GM19372 (cell line): ENCODE measurements around the gene SMG1.
A peak's percentile ranks its signal among the peaks of the same experiment; 100 is the strongest.
"Not testable (repeated sequence)": the region's sequence is repeated elsewhere in the genome, so short reads cannot be mapped to it uniquely, and the experiment has no call there.

Experiments used
- ATAC-seq: cut with Tn5 transposase; IDR thresholded peaks from one replicate; pipeline ENCODE4 v1.9.1; 2021; ENCODE audit warnings: mild to moderate bottlenecking, low read depth, moderate library complexity; ENCODE audit not compliant: unreplicated experiment

Gene SMG1

DNA sequence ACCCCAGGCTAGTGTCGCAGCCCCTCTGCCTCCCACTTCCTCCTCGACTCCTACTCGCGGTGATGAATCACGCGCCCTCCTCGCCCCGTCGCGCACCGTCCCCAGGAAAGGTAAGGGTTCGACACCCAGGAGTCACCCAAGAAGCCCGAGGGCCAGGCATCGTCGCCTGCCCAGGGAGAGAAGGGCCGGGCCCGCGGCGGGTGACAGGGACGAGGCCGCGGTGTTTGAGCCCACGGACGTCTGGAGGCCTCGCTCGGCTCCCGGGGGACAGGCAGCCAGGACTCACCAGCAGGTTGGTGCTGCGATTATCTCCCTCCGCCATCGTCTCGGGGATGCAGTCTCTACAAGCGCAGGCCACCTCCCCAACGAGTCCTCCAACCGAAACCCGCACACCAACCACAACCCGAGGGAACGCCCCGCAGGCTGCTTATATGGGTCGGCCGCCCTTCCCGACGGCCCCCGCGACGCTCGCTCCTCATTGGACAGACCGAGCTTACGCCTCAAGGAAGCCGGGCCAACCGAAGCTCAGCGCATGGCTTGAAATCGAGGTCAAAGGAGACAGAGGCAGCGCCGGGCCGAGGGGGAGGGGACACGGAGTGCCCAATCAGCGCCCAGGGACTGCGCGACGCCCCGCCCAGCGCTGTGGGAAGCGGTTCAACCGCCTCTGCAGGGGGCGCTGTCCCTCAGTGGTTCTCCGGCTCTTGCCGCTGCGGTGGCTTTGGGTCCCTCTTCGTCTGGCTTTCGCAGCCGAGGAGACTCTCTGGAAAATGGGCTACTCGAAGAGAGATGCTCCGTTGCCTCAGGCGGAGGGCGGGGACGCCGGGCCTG lies 124.8 kb downstream of the SMG1 start, which contains the start of gene ARL6IP1:
Gene ARL6IP1, minus strand, starts transcription at position 405 of the 828 bp plus-strand sequence. Its CDS starts 83 bp downstream, at position 322.
- ATAC-seq, result peak; percentile 91

DNA sequence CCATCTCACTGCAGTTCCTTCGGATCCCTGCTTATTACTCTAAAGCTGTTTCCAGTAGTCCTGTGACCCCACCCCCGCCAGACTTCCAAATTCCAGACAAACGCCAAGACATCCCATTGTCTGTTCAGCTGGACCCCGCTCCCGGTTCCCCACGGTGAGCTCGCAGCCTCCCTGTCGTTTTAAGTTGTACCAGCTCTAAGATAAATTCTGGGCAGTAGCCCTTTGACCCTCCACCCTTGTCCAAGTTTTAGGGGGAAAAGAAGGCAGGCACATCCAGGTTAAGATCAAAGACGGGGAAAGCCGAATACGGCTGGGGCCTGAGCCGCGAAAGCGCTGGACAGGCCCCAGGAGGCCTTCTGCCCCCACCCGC lies 125.4 kb downstream of the SMG1 start:
- ATAC-seq, result no peak

DNA sequence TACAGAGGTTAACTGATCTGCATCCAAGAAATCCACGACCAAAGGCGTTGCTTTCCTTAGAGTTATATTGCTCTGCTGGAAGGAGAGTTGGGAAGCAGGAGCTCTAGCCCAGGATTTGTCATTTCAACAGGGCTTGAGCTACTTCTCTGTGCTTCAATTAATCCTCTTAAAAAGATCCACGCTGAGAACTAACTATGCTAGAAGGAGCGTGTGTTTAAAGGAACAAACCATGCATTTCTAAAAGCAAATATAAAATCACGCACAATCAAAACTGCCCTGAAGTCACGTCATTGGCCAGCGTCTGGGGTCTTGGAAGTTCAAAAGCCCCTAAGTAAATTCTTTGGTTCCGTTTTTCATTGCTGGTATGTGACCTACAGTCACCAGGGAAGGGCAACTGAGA lies 125.9 kb downstream of the SMG1 start:
- ATAC-seq, result no peak

GRCh38 chr16:18799500-18799899 lies 126.7 kb downstream of the SMG1 start:
- no peak for ATAC-seq

DNA sequence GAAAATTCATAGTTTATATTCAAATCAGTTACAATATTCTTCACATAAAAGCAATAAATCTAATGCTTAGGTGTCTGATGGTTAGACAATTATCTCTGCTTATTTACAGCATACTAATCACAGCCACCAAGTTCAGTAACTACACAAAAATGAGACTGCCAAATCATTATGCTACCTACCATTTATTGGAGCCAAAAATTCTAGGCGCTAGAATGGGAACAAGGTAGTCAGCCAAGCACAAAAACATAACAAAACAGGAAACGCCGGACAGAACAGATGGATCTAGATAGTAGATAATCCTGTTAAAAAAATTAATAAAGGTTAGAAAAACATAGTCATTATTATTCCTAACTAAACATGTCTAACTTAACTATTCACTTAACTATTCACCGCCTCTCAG lies 128.5 kb downstream of the SMG1 start:
- ATAC-seq, result no peak

DNA sequence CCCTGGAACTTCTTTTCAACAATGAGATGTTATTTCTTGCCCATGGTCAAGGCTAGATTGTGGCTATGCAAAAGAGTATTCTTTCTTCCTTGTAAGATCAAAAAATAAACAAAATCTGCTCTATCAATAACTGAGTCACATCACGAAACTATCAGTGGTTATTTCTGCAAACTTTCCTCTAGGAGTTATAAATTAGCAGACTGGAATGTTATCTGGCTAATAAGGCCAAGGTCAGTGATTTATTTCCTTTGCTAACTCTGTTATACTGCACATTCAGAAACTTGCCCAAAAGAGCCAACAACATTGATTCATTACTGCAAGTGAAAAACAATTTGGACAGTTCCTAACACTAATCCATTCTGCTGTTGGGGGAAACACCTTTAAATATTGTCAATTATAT lies 129.8 kb downstream of the SMG1 start:
- ATAC-seq, result no peak

DNA sequence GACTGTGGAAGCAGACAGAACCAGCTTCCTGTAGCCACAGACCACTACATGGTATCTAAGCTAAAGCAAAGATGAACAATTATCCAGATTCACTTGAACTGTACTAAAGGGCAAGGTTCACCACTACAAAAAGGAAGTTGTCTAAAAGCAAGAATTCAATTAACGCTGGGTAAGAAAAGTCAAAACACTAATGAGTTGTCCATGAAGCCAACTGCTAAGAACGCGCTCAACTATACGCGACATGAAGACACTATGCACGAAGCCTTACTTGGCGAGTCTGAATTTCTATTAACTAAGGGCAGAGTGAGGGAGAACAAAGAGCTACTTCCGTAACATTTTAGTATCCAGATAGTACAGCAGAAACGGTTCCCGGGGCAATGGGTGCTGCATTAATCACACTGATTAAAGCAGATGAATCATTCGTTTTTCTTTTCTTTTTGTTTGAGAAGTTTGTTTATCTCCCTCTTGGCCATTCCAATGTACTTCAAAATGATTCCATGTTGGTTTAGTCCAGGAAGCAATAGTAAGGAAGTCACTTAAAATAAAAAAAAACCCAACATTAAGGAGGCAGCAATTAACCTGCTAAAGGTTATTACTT lies 133.3 kb downstream of the SMG1 start:
- no peak for ATAC-seq

GRCh38 chr16:18789850-18790706 lies 136.1 kb downstream of the SMG1 start, which contains the start of gene RPS15A:
TSS of gene RPS15A (minus strand) at chr16:18790334. CDS start at chr16:18789113, 1,221 bp downstream.
- peak; percentile 85 for ATAC-seq

DNA sequence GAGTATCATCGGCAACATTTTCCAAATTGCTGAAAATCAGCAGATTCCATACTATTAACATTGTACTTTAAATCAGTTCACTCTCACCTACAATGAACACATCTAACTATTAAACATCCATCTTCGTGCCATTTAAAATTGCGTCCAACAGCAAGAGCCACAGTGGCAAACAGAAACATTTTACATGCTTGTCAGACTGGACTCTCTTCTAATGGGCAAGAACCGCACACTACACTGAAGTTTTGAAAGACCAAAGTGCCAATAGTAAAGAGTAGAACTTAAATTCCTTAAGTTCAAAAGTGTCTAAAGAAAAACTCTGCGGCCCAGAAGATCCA lies 136.7 kb downstream of the SMG1 start:
- ATAC-seq, result no peak

DNA sequence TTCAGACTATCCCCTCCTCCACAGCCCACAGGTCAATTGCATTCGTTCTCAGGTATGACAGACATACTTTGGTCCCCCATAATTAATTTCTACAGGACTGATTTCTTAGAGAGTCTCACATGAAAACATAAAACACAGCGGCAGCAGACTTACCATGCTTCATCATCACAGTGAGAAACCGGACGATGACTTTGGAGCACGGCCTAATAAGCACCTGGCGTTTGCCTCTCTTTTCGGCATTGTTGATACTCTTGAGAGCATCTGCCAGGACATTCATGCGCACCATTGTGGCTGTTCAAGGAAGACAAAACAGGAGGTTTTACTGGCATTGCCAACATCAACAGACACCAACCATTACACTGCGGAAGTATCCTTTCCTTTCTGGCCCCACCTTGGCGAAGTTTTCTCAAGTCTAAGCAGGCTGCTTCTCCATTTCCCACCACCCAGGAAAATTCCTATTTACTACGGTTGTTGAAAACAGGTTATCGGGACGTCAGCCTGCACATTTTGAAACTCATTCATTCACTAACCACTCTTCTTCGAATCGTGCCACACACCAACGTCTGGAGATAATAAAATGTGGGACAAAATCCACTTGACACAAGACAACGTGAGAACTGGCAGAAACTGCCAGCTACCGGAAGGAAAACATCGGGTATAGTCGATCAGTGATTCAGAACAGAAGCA lies 137.2 kb downstream of the SMG1 start:
- no peak for ATAC-seq

- no peak for ATAC-seq
Measured at GRCh38 chr16:18784917-18785623, 141.1 kb downstream of the SMG1 start.

DNA sequence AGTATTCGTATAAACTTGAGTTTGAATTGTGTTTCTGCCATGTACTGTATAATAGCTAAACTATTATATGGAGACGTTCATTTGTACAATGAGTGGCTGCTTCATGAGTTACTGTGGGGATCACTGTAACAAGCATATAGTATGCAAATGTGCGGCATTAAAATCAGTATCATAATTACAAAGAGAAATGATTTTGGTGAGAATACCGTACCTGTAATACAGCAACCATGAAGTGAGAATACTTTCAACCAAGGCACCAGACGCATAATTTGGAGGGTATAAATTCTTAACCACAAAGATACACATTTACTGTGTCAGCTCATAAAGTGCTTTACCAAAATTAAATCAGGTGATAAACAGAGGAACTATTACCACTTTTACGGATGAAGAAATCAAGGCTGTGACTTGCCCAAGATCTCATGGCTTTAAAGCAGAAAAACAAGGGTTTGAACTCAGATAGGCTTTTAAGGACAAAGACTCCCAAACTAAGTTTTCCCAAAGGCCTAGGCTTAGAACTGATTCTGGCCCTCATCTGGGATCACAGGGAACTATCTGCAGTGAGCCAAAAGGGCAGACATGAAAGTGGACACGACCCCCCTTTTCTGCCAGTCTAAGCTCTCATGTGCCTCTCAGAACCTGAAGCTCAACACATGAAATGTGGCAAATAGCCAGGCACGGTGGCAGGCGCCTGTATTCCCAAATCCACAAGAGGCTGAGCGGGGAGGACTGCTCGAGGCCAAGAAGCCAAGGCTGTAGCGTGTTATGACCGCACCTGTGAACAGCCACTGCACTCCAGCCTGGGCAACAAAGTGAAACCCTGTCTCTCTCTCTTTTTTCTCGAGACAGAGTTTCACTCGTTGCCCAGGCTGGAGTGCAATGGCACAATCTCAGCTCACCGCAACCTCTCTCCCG lies 142.5 kb downstream of the SMG1 start:
- ATAC-seq, result no peak

DNA sequence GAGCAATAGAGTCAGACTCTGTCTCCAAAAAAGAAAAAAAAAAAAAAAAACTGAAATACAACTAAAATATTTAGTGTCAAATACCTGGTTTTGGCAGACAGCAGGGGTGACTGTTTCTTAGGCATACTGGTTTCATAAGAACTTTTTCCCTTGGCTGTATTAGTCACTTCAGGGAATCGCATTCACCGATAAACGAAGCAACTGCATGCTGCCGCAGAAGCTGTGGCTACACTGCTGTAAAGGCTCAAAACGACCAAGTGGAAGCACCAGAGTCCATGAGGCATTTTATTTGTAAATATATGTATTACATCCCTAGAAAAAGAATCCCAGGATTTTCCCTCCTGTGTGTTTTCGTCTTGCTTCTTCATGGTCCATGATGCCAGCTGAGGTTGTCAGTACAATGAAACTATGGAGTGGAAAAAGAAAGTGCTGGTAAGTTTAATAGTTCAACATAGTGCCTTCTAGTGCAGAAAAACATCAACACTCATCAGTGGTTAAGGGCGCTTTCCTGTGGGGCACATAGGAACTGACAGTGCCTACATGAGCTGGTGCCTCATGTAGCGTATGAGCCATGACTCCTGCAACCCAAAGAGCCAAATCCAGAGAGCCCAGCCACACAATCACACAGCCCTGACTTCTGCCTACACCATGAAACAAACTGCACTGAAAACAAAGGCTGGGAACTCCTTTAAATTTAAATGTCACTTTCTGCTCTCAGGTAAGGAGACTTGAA lies 143.3 kb downstream of the SMG1 start:
- no peak for ATAC-seq

DNA sequence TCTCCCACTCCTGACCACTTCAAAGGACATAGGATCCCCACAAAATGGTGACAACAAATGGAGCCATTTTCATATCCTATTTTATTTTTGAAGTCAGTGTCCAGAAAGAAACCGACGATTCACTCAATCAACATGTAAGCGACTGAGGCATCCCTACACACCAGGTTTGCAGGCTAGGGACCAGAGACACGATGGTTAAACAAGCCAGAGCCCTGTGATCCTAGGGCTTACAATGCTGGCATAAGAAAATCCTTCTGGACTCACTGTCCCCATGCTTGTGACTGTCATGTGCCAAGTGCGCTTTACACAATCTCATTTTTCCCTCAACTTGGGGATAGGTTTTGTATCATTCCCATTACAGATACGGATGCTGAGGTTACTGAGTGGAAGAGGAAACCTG lies 145.0 kb downstream of the SMG1 start:
- ATAC-seq, result not testable (repeated sequence)

- not testable (repeated sequence) for ATAC-seq
Measured at GRCh38 chr16:18780460-18781026, 145.7 kb downstream of the SMG1 start.

GRCh38 chr16:18777664-18778063 lies 148.5 kb downstream of the SMG1 start:
- ATAC-seq, result not testable (repeated sequence)

GRCh38 chr16:18776334-18776733 lies 149.9 kb downstream of the SMG1 start:
- ATAC-seq, result not testable (repeated sequence)

- not testable (repeated sequence) for ATAC-seq
Measured at GRCh38 chr16:18774651-18775050, 151.6 kb downstream of the SMG1 start.
